HUES48 (cell line): Measurements from ENCODE around the gene WDR64.

Experiments used
- H3K27ac ChIP-seq: one replicate; pipeline ENCODE4 v1.7.0; 2013; ENCODE audit warnings: low read depth, low read length, inconsistent platforms
- H3K27me3 ChIP-seq: 2 replicates; pipeline ENCODE4 v1.6.1; 2013; ENCODE audit warnings: mild to moderate bottlenecking, low read length; ENCODE audit not compliant: control insufficient read depth, insufficient read depth
- H3K36me3 ChIP-seq: 2 replicates; pipeline ENCODE4 v1.6.1; 2013; ENCODE audit warnings: low read length; ENCODE audit not compliant: control insufficient read depth, insufficient read depth
- H3K4me1 ChIP-seq: 2 replicates; pipeline ENCODE4 v1.6.1; 2013; ENCODE audit warnings: mild to moderate bottlenecking, low read length; ENCODE audit not compliant: control insufficient read depth, insufficient read depth
- H3K4me3 ChIP-seq: 2 replicates; pipeline ENCODE4 v1.5.1; 2013; ENCODE audit warnings: mild to moderate bottlenecking, low read depth, low read length
- H3K9ac ChIP-seq: 2 replicates; pipeline ENCODE4 v1.6.1; 2013; ENCODE audit warnings: mild to moderate bottlenecking, low read depth, low read length, moderate library complexity
- H3K9me3 ChIP-seq: 2 replicates; pipeline ENCODE4 v1.6.1; 2013; ENCODE audit warnings: low read length; ENCODE audit not compliant: control insufficient read depth, insufficient read depth

Gene WDR64

DNA sequence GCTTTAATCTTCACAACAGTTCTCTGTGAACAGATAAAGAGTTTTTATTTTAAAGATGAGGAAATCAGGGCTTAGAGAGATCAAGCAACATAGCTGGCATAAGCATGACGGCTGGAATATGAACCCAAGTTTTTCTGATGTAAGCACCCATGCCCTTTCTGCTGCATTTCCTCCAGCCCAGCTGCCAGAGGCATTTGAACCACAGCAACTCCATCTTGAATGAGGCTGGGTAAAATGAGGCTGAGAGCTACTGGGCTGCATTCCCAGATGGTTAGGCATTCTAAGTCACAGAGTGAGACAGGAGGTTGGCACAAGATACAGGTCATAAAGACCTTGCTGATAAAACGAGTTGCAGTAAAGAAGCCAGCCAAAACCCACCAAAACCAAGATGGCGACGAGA is 90.0 kb downstream of the WDR64 start:
- Histone ChIP-seq H3K4me3 (no peak overlapping the region), H3K36me3 (no peaks in the 10 kb centered on the region), H3K27ac (no peak overlapping the region), H3K27me3 (no peaks in the 10 kb centered on the region), H3K9me3 (no peaks in the 10 kb centered on the region), H3K4me1 (no peaks in the 10 kb centered on the region), H3K9ac (no peak overlapping the region)

DNA sequence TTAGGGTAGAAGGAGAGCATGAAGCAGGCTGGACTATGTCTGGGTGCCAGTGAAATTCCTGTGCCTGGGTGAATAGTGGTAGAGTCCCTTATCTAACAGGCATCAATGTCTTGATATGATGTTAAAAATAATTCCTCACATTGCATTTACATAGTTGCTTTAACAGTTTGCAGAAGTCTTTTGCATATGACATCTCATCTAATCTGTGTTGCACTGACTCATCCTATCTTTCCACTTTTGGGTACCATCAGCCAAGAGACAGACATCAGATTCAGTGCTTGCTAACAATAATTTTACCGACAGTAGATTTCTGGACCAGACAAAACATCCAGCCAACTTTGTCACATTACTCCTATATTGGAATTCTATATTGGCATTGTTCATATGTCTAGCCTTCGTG is 92.5 kb downstream of the WDR64 start:
- no peaks in the 10 kb centered on the region for H3K36me3 ChIP-seq

DNA sequence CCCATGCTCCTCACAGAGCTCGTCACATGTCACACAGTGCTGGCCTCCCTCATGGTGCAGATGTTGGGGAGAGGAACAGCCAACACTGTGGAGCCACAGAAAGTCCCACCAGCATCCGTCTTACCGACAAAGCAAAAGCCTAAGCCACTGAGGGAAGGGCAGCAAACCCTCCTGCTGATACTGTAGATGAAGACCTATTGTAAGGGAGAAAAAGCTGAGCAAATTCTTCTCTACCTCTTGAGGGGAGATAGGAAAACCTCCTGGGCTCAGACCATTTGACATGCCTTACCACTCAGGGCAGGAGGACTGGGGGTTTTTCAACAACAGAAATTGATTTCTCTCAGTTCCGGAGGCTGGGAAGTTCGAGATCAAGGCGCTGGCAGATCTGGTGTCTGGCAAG is 95.9 kb downstream of the WDR64 start:
- Histone ChIP-seq H3K36me3 (no peaks in the 10 kb centered on the region), H3K27ac (no peak overlapping the region), H3K4me1 (peaks cover 5% of the 10 kb centered on the region; the same call in 1 of the 2 replicates), H3K4me3 (no peak overlapping the region), H3K27me3 (no peaks in the 10 kb centered on the region), H3K9ac (no peak overlapping the region), H3K9me3 (no peaks in the 10 kb centered on the region)

More for the DNA sequence above, 92.5 kb downstream of the WDR64 start:
- Histone ChIP-seq H3K4me1 (peaks cover 5% of the 10 kb centered on the region; the same call in 1 of the 2 replicates), H3K9me3 (no peaks in the 10 kb centered on the region), H3K27ac (no peak overlapping the region), H3K9ac (no peak overlapping the region), H3K27me3 (no peaks in the 10 kb centered on the region), H3K4me3 (no peak overlapping the region)

DNA sequence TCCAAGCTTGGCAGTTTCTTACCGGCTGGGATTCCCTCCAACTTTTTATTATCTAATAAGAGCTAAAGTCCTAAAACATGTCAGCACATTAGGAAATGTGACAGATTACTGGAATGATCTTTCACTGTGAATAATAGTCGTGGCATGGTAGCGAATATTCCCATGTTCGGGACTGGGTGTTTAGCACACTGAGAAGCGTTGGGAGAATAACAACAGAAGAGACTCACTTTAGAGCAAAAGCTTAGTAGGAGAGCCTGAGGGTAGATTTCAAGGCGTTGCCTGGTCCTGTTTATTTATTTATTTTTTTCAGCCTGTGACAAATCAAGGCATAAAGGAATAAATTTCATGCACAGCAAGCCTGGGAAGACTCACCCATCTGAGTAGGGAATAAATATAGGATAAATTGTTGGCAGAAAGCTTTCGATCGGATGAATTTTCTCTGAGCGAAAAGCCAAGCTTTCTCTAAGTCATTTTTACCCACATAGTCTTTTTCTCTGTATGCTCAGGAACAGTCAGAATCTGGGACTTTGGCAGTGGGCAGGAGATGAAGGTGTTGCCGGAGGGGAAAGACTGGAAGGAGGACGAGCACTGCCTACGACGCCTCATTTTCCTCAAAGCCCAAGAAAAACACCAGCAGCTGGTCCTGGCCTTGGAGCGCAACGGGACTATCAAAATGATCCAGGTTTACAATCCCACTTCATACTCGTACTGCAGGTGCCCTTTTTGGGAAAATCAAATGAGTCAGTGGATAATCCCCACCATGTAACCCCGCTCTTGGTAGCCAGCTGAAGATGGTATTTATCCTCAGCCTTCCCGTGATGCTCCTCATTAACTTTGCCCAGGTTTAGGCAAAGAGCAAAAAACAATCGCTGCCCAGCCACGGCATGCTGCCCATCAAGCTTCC is 97.2 kb downstream of the WDR64 start:
- Histone ChIP-seq H3K9ac (no peak overlapping the region), H3K27me3 (no peaks in the 10 kb centered on the region), H3K4me1 (peaks cover 5% of the 10 kb centered on the region; the same call in 1 of the 2 replicates), H3K9me3 (no peaks in the 10 kb centered on the region), H3K36me3 (no peaks in the 10 kb centered on the region), H3K27ac (no peak overlapping the region), H3K4me3 (no peak overlapping the region)

DNA sequence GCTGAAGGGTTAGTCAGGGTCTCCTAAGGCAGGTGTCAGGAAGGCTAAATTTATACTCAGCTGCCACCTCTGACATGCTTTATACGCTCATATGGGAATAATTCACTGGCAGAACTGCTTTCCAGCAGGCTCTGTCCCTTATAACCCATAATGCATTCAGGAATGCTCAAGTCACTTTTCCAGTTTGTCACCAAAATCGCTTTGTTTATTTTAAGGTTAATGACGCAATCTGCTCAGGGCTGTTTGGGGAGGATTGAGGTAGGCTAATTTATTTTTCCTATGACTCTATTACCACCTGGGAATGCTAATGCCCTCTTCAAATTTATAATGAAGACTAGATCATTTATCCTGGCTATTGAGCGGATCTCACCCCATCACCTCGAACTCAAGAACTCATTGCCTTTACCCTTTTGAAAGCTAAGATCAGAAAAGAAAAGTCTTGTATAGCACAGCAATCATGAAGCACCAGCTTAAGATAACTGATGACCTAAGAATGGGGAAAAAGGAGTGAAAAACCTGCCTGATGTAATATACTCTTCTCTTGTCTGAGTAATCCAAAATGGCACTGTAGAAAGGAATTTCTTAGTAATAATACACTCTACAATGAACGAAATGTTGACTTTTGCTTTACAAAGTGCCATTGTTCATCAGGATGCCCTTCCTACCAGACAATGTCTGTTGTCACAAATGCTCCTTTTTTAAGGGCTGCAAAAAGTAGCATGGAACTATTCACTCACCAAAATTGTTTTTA is 98.0 kb downstream of the WDR64 start:
- Histone ChIP-seq H3K36me3 (no peaks in the 10 kb centered on the region), H3K27me3 (no peaks in the 10 kb centered on the region), H3K27ac (no peak overlapping the region), H3K9me3 (no peaks in the 10 kb centered on the region), H3K4me3 (no peak overlapping the region), H3K4me1 (peaks cover 5% of the 10 kb centered on the region; the same call in 1 of the 2 replicates), H3K9ac (no peak overlapping the region)

DNA sequence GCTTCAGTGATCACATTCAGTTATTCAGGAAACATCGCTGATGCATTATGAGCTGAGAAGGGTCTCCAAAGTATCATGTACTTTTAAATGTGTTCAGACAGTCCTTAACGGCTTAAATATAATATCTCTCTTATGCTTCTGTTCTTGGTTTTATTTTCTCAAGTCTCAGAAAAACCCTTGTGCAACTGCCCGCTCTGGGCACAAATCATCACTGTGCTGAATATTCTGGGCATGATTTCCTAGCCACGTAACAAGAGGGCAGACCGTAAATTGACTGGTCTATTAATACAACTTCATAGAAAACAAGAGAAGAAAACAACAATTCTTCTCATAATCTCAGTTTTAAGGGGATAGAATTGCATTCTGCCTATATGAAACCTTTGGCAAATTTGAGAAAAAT is 99.4 kb downstream of the WDR64 start:
- Histone ChIP-seq H3K9me3 (no peaks in the 10 kb centered on the region), H3K4me1 (peaks cover 5% of the 10 kb centered on the region; the same call in 1 of the 2 replicates), H3K36me3 (no peaks in the 10 kb centered on the region), H3K4me3 (no peak overlapping the region), H3K27ac (no peak overlapping the region), H3K9ac (no peak overlapping the region), H3K27me3 (no peaks in the 10 kb centered on the region)

DNA sequence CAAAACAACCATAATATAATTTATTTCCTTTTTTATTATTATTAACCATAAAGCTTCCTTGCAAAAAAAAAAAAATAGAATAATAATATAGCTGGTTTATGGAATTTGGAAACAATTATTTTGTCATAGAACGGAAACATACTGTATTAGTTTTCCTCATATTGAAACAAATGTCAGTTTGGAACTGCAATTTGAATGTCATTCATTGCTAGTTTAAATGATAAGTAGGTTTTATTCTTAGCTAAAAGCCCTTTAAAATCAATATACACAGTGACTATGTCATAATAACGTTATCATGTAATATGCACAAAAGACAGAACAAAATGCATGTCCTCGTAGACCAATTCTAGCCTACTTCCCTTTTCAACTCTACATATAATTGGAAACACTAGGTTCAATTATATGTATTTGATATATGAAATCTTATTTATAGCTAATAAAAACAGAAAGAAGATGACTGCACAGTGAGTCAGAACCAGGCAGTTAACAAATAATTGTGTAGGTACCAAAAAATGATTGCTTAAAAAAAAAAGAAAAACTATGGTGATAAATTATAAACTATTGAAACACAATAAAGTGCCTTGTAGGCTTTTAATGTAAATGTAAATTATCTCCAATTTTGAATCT is 110.7 kb downstream of the WDR64 start:
- Histone ChIP-seq H3K27ac (no peak overlapping the region), H3K9me3 (no peaks in the 10 kb centered on the region), H3K27me3 (no peaks in the 10 kb centered on the region), H3K9ac (no peak overlapping the region), H3K36me3 (no peaks in the 10 kb centered on the region), H3K4me1 (no peaks in the 10 kb centered on the region), H3K4me3 (no peak overlapping the region)

DNA sequence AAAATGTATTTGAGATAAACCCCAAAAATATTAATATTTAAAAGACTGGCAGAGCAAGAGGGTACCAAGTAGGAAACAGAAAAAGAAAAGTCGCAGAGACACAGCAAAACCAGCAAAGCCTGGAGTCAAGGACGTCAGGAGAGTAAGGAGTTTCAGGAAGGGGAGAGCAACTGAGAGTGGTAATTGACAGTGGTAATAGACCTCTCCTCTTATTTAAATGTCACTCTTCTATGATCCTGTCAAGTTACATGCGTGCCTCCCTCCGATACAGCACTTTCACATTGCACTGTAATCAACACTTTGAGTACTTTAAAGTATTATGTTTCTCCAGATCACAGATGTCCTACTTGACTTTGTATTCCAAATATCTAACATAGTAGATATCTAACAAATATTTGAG is 113.3 kb downstream of the WDR64 start:
- Histone ChIP-seq H3K9me3 (no peaks in the 10 kb centered on the region), H3K4me1 (no peaks in the 10 kb centered on the region), H3K27me3 (no peaks in the 10 kb centered on the region), H3K4me3 (no peak overlapping the region), H3K27ac (no peak overlapping the region), H3K36me3 (no peaks in the 10 kb centered on the region), H3K9ac (no peak overlapping the region)

DNA sequence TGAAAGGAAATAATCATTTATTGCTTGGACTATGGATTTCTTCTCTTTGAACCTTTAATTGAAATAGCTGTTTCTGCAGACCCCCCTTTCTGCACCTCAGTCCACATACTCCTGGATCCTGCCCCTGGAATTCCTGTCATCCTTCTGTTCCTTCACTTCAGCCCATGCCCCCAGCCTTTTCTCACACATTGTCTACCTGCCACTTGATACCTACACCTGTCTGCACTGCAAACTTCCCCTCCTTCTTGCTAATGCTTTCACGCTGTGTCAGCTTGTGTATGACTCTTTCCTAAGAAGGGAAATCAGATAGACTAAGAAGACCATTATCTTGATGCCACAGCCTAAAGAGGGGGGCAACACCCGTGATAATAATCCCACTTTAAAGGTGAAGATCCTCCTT is 115.7 kb downstream of the WDR64 start:
- Histone ChIP-seq H3K9me3 (no peaks in the 10 kb centered on the region), H3K4me1 (no peaks in the 10 kb centered on the region), H3K9ac (no peak overlapping the region), H3K27me3 (no peaks in the 10 kb centered on the region), H3K27ac (no peak overlapping the region), H3K36me3 (no peaks in the 10 kb centered on the region), H3K4me3 (no peak overlapping the region)

DNA sequence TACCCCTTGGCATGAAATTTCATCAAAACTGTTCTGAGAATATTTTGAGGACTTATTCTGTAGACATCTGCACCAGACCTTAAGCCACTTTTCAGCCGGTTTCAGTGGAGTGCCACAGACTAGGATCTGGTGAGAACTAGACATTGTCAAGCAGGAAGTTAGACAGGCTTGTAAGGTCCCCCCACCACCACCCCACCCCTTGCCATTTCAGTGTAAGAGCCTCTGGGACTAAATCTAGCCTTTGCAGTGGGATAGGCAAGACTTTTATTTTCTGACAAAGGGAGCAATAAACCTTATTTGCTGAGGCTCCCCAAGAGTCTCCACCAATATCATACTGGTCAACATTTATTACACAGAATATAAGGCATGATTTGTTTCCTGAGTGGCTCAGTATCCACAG is 118.0 kb downstream of the WDR64 start:
- no peaks in the 10 kb centered on the region for H3K27me3 ChIP-seq
- no peak overlapping the region for H3K9ac ChIP-seq

More for the DNA sequence above, 118.0 kb downstream of the WDR64 start:
- Histone ChIP-seq H3K36me3 (no peaks in the 10 kb centered on the region), H3K27ac (no peak overlapping the region), H3K4me1 (no peaks in the 10 kb centered on the region; the same call in 1 of the 2 replicates), H3K4me3 (no peak overlapping the region), H3K9me3 (no peaks in the 10 kb centered on the region)
